Loucy (cell line): ENCODE data around the gene CCDC38.

ENCODE experiments used
- H2AFZ ChIP-seq: fragments of 200-600 bp; sonication (generic); 2 replicates; pipeline ENCODE4 v1.6.0; 2016; ENCODE audit warnings: antibody characterized with exemption, mild to moderate bottlenecking, low read length, moderate library complexity
- H3F3A ChIP-seq: fragments of 200-600 bp; 2 replicates; pipeline ENCODE4 v1.6.0; 2016; ENCODE audit warnings: antibody characterized with exemption, low read depth, mild to moderate bottlenecking
- H3K27me3 ChIP-seq: fragments of 200-600 bp; sonication (generic); 2 replicates; pipeline ENCODE4 v1.6.1; 2014; ENCODE audit warnings: low read length, mild to moderate bottlenecking; ENCODE audit not compliant: insufficient read depth, poor library complexity, severe bottlenecking
- H3K36me3 ChIP-seq: fragments of 200-600 bp; sonication (generic); 2 replicates; pipeline ENCODE4 v1.6.1; 2016; ENCODE audit warnings: low read length; ENCODE audit not compliant: insufficient read depth
- H3K4me1 ChIP-seq: fragments of 200-600 bp; sonication (generic); 2 replicates; pipeline ENCODE4 v1.5.1; 2014; ENCODE audit warnings: low read length, mild to moderate bottlenecking; ENCODE audit not compliant: insufficient read depth, poor library complexity, severe bottlenecking
- H3K4me2 ChIP-seq: fragments of 200-600 bp; sonication (generic); 2 replicates; pipeline ENCODE4 v1.6.0; 2014; ENCODE audit warnings: antibody characterized with exemption, low read length, low read depth, mild to moderate bottlenecking; ENCODE audit not compliant: poor library complexity, severe bottlenecking
- H3K4me3 ChIP-seq: fragments of 200-600 bp; sonication (generic); 2 replicates; pipeline ENCODE4 v1.5.1; 2014; ENCODE audit warnings: low read length, mild to moderate bottlenecking, mixed read lengths; ENCODE audit not compliant: poor library complexity, severe bottlenecking
- H3K79me2 ChIP-seq: fragments of 200-600 bp; sonication (generic); 2 replicates; pipeline ENCODE4 v1.6.1; 2014; ENCODE audit warnings: low read length; ENCODE audit not compliant: insufficient read depth
- H3K9ac ChIP-seq: fragments of 200-600 bp; sonication (generic); 2 replicates; pipeline ENCODE4 v1.6.0; 2014; ENCODE audit warnings: mild to moderate bottlenecking, low read depth, low read length, moderate library complexity; ENCODE audit not compliant: poor library complexity, severe bottlenecking
- H3K9me2 ChIP-seq: fragments of 200-600 bp; sonication (generic); replicated peaks from 2 replicates; pipeline ENCODE4 v1.6.1; 2016; ENCODE audit warnings: low read depth, low read length, mixed read lengths
- H3K9me3 ChIP-seq: fragments of 200-600 bp; sonication (generic); 2 replicates; pipeline ENCODE4 v1.6.1; 2014; ENCODE audit warnings: mild to moderate bottlenecking, antibody characterized with exemption, low read length, low read depth; ENCODE audit not compliant: insufficient read depth
- H4K20me1 ChIP-seq: fragments of 200-600 bp; sonication (generic); 2 replicates; pipeline ENCODE4 v1.6.0; 2014; ENCODE audit warnings: antibody characterized with exemption, low read length, mild to moderate bottlenecking; ENCODE audit not compliant: insufficient read depth, poor library complexity, severe bottlenecking
- EZH2phosphoT487 ChIP-seq: fragments of 200-600 bp; IDR thresholded peaks from 2 replicates; pipeline ENCODE4 v1.6.1; 2018; ENCODE audit warnings: antibody characterized with exemption, mild to moderate bottlenecking, moderate library complexity, borderline replicate concordance
- TF ChIP-seq, protein P1 (sequence below): fragments of 200-600 bp; sonication (generic); conservative IDR thresholded peaks from 2 replicates; pipeline ENCODE4 v1.5.1; 2014; ENCODE audit warnings: mild to moderate bottlenecking, antibody characterized with exemption, low read length

CCDC38 gene

DNA sequence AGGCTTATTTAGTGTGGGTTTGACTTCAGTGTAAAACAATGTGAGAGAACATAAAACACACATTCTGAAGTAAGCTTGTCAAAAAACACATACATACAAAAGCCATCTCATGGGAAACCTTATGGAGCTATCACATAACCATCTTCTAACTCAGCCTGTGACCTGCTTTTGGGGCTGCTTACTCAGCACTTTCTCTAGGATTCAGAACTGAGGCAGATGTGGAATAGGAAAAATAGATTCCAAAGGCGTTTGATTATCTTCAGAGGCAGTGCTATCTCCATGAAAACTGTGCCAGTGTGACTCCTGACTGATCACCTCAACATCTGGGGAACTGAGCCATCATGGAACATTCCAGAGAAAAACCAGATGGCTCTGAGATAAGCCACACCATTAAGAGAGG lies 40.2 kb upstream of the CCDC38 start:
- Histone ChIP-seq H2AFZ (no peak overlapping the region), H3K9ac (no peak overlapping the region), H3K9me2 (no peaks in the 10 kb centered on the region), H3K79me2 (no peaks in the 10 kb centered on the region), H3K4me2 (no peak overlapping the region), H3K4me1 (no peaks in the 10 kb centered on the region), H3K36me3 (no peaks in the 10 kb centered on the region), H3K4me3 (no peak overlapping the region), H3F3A (no peaks in the 10 kb centered on the region), H3K9me3 (no peaks in the 10 kb centered on the region), H4K20me1 (no peaks in the 10 kb centered on the region), H3K27me3 (no peaks in the 10 kb centered on the region)
- TF ChIP-seq, protein P1, sequence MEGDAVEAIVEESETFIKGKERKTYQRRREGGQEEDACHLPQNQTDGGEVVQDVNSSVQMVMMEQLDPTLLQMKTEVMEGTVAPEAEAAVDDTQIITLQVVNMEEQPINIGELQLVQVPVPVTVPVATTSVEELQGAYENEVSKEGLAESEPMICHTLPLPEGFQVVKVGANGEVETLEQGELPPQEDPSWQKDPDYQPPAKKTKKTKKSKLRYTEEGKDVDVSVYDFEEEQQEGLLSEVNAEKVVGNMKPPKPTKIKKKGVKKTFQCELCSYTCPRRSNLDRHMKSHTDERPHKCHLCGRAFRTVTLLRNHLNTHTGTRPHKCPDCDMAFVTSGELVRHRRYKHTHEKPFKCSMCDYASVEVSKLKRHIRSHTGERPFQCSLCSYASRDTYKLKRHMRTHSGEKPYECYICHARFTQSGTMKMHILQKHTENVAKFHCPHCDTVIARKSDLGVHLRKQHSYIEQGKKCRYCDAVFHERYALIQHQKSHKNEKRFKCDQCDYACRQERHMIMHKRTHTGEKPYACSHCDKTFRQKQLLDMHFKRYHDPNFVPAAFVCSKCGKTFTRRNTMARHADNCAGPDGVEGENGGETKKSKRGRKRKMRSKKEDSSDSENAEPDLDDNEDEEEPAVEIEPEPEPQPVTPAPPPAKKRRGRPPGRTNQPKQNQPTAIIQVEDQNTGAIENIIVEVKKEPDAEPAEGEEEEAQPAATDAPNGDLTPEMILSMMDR: no peak
- no peak for TF ChIP-seq EZH2phosphoT487

DNA sequence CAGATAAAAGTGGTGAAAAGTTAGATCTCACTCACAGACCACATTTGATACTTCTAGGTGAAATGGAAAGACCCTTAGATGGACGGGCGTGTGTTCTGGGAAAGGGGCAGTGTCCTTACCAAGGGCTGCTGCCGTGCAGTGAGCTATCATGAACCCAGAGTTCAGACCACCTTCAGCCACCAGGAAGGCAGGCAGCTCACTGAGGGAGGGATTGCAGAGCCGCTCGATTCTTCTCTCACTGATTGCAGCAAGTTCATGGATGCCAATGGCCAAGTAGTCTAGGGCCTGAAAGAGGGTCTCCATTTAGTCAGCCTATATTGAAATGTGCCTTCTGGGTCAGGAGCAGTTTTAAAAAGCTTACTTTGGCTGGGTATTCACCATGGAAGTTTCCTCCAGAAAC lies 38.0 kb upstream of the CCDC38 start:
- Histone ChIP-seq H3F3A (no peaks in the 10 kb centered on the region), H3K9me3 (no peaks in the 10 kb centered on the region), H3K4me2 (no peak overlapping the region), H3K9ac (no peak overlapping the region), H3K4me1 (no peaks in the 10 kb centered on the region), H2AFZ (no peak overlapping the region), H4K20me1 (no peaks in the 10 kb centered on the region), H3K36me3 (no peaks in the 10 kb centered on the region), H3K4me3 (no peak overlapping the region), H3K27me3 (no peaks in the 10 kb centered on the region), H3K79me2 (no peaks in the 10 kb centered on the region), H3K9me2 (no peaks in the 10 kb centered on the region)
- no peak for TF ChIP-seq EZH2phosphoT487
- TF ChIP-seq, protein P1: no peak

DNA sequence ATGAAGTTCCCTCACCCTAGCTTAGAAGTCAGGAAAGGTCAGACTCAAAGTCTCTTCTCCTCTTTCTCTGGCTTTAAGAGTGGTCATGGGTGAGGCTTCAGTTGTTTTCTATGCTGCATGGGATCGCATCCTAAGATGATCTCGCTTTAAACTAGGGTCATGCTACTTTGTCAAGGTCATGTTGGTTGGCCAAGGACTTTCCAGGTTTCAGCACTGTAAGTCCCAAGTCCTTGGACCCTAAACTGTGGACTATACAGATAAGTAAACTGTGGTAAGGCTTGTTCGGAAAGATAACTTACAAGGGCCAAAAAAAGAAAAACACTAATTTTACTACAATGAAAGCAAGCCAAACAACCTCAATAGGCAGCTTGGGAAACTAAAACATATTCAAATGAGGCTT lies 36.4 kb upstream of the CCDC38 start:
- H3F3A ChIP-seq: no peaks in the 10 kb centered on the region
- H3K9me2 ChIP-seq: no peaks in the 10 kb centered on the region
- TF ChIP-seq, protein P1: no peak
- TF ChIP-seq EZH2phosphoT487: no peak
- no peak overlapping the region for H2AFZ ChIP-seq
- H3K9me3 ChIP-seq: no peaks in the 10 kb centered on the region
- no peaks in the 10 kb centered on the region for H3K36me3 ChIP-seq
- H3K27me3 ChIP-seq: no peaks in the 10 kb centered on the region
- no peak overlapping the region for H3K9ac ChIP-seq
- H4K20me1 ChIP-seq: no peaks in the 10 kb centered on the region
- H3K4me2 ChIP-seq: no peak overlapping the region
- H3K79me2 ChIP-seq: no peaks in the 10 kb centered on the region
- H3K4me3 ChIP-seq: no peak overlapping the region
- H3K4me1 ChIP-seq: no peaks in the 10 kb centered on the region
